ENCODE measurements around the gene B4GALNT4.
"Not testable (repeated sequence)": the region's sequence is repeated elsewhere in the genome, so short reads cannot be mapped to it uniquely, and the experiment has no call there.

Gene B4GALNT4, protein sequence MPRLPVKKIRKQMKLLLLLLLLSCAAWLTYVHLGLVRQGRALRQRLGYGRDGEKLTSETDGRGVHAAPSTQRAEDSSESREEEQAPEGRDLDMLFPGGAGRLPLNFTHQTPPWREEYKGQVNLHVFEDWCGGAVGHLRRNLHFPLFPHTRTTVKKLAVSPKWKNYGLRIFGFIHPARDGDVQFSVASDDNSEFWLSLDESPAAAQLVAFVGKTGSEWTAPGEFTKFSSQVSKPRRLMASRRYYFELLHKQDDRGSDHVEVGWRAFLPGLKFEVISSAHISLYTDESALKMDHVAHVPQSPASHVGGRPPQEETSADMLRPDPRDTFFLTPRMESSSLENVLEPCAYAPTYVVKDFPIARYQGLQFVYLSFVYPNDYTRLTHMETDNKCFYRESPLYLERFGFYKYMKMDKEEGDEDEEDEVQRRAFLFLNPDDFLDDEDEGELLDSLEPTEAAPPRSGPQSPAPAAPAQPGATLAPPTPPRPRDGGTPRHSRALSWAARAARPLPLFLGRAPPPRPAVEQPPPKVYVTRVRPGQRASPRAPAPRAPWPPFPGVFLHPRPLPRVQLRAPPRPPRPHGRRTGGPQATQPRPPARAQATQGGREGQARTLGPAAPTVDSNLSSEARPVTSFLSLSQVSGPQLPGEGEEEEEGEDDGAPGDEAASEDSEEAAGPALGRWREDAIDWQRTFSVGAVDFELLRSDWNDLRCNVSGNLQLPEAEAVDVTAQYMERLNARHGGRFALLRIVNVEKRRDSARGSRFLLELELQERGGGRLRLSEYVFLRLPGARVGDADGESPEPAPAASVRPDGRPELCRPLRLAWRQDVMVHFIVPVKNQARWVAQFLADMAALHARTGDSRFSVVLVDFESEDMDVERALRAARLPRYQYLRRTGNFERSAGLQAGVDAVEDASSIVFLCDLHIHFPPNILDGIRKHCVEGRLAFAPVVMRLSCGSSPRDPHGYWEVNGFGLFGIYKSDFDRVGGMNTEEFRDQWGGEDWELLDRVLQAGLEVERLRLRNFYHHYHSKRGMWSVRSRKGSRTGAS

DNA sequence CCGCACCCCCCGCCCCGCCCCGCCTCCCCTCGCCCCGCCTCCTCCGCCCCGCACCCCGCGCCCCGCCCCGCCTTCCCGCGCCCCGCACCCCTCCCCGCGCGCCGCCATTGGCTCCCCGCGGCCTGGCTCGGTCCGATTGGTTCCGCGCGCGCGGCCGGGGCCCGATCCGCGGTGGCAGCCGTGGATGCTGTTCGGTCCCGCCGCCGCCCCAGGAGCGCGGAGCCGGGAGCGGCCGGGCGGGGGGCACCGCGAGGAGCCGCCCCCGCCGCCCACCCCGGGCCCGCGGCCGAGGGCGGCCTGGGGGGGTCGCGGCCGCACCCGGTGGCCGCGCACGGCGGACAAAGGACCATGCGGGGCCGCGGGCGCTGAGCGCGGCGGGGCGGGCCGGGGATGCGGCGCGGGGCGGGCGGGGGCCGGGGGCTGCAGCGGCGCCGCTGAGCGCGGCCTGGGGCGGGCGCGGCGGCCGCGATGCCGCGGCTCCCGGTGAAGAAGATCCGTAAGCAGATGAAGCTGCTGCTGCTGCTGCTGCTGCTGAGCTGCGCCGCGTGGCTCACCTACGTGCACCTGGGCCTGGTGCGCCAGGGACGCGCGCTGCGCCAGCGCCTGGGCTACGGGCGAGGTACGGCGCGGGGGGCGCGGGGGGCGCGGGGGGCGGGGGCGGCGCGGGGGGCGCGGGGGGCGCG, at the start of gene B4GALNT4:
Gene B4GALNT4, plus strand, starts transcription at position 164 of the 683 bp plus-strand sequence. Its CDS starts 305 bp downstream, at position 469.
- H3K4me3 ChIP-seq (ENCODE audit: low read depth, low read length): peak within 1 kb of the TSS; percentile 54

DNA sequence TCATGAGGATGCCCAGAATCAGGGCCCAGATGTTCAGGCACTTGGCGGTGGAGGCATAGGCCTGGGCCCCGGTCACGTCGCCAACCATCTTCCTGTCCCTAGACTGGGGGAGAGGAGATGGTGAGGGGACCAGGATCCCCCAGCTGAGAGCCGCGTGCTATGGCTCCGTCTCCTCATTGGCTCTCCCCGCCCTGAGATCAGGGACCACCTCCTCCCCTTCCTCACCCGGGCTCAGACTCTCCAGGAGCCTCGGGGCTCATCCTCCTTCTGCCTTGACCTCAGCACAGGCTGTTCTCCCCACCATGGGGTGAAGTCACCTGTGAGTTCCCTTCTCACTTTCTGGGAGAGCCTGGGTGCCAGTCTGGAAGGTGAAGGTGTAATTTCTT, 49.4 kb upstream of the B4GALNT4 start:
- H3K4me3 ChIP-seq (ENCODE audit: low read depth, low read length): peak overlapping the region; percentile 6

DNA sequence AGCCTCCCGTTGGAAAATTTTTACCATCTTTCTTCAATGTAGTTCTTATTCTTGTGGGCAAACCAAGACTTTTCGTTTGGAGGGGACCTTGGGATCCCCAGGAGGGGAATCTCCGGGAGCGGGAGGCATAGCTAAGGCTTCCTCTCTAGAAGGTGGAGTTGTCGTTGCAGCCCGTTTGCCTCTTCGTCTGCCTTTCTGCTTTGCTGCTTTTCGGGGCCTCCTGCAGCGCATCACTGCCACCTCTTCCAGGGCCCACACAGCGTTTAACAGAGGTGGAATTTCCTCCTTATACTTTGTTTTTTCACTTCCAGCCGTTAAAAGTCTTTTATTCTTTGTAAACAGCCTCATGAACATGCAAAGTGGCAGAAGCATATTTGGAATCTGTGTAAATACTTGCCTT, 45.1 kb upstream of the B4GALNT4 start:
- H3K4me3 ChIP-seq (ENCODE audit: low read depth, low read length): no peak overlapping the region

DNA sequence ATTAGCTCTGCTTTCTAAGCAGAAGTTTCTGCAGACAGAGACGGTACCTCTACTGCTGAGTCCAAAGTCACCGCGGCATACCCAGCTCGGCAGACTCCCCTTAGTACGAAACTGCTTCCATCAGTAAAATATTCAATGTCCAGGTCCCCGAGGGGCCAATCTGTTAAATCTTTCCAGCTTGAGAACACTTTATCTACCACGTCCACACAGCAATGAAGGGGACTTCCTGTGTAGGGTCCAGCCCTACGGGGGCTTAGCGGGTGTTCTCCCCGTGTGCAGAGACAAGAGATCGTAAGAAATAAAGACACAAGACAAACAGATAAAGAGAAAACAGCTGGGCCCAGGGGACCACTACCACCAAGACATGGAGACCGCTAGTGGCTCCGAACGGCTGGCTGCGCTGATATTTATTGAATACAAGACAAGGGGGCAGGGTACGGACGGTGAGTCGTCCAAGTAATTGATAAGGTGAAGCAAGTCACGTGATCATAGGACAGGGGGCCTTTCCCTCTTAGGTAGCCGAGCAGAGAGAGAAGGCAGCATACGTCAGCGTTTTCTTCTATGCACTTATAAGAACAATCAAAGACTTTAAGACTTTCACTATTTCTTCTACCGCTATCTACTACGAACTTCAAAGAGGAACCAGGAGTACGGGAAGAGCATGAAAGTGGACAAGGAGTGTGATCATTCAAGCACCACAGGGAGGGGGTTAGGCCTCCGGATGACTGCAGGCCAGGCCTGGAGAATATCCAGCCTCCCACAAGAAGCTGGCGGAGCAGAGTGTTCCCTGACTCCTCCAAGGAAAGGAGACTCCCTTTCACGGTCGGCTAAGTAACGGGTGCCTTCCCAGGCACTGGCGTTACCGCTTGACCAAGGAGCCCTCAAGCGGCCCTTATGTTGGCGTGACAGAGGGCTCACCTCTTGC, 44.4 kb upstream of the B4GALNT4 start:
- not testable (repeated sequence) for H3K4me3 ChIP-seq (ENCODE audit: low read depth, low read length)

DNA sequence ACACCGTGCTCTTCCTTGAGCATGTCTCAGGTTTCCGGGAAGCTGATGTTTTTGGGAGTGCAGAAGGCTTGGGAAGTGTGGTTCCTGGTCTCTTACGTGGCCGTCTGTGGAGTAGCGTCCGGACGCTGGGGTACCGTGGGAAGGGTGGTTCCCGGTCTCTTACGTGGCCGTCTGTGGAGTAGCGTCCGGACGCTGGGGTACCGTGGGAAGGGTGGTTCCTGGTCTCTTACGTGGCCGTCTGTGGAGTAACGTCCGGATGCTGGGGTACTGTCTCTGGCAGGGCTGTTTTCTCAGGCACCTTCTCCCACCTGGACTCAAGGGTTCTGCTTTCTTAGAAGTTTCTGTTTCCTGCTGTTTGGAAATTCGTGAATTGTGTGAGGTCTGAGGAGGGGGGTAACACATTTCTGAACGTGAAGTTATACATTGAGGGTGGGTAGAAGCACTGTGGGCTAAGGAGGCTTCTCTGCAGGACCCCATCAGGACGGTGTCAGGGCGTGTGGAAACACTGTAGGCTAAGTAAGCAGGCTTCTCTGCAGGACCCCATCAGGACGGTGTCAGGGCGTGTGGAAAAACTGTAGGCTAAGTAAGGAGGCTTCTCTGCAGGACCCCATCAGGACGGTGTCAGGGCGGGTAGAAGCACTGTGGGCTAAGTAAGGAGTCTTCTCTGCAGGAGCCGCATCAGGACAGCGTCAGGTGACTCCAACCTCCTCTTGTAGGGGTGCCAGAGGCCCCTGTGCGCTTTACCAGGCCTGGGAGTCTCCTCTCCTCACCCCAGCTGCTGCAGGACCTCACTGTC, 43.3 kb upstream of the B4GALNT4 start:
- H3K4me3 ChIP-seq (ENCODE audit: low read depth, low read length): no peak overlapping the region

DNA sequence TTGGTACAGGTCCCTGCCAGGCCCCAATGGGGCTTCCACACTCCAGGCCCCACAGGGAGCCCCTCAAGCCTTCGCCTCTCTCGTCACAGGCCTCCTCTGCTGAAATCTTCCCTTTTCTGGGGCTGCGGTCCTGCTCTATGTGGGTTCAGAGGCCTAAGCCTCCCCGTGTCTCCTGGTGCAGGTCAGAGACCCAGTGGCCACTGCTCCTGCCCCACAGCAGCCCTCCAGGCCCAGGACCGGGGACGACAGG, 42.8 kb upstream of the B4GALNT4 start:
- no peak overlapping the region for H3K4me3 ChIP-seq (ENCODE audit: low read depth, low read length)

DNA sequence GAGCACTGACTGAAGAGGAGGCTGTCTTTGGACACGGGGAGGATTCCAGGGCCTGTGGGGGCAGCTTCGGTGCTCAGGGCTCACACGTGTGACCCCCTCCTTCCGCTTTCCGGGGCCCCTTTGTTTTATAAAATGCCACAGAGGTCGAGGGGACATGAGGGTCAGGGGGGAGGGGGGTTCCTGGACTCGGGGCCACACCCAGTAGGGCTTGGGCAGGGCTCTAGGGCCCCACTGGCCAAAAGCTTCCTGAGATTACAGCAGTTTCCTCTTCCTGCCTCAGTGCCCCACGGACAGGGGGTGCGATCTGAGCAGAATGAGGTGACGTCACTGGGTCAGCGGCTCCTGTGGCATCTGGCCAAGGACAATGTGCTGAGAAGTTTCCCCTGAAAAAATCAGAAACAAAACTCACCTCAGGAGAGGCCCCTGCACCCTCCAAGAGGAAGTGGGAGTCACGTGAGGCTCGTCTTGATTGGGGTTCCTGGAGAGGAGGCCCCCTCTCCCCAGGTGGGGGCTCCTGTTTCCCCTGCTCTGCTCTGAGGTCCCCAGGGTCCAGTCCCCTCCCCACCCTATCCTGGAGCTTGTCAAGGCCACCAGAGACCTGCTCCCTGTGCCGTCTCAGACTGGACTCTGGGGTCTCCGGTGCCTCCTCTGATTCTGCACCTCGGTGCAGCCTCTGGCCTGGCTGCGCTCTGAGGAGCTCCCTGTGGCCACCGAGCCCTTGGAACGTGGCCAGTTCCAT, 42.3 kb upstream of the B4GALNT4 start:
- no peak overlapping the region for H3K4me3 ChIP-seq (ENCODE audit: low read depth, low read length)

DNA sequence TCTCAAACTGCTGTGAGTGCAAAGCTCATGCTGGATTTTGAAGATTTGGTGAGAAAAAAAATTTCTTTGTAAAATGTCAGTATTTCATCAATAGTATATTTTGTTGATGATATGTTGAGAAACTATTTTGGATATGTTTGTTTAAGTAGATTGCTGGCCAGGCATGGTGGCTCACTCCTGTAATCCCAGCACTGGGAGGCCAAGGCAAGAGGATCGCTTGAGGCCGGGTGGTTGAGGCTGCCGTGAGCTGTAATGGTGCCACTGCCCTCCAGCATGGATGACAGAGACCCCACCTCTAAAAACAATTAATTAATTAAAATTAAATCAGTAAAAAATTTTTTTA, 41.7 kb upstream of the B4GALNT4 start:
- H3K4me3 ChIP-seq (ENCODE audit: low read depth, low read length): no peak overlapping the region

DNA sequence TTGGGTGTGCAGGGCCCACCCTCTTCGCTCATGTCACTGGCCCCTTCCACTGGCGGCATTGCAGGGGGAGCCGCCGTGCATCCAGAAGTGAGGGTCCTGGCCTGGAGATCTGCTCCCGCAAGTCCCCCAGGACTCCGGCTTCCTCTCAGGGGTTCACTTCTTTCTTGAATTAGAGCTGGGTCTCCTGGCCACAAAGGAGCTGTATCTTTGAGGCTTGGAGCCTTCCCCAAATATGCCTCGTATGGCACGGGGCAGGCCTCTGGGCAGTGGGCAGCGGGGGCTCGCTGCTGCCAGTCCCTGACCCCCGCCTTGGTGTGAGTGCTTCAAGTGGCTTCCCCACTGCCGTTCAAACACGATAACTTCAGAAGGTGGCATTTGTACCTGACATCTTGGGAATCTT, 41.3 kb upstream of the B4GALNT4 start:
- H3K4me3 ChIP-seq (ENCODE audit: low read depth, low read length): no peak overlapping the region

DNA sequence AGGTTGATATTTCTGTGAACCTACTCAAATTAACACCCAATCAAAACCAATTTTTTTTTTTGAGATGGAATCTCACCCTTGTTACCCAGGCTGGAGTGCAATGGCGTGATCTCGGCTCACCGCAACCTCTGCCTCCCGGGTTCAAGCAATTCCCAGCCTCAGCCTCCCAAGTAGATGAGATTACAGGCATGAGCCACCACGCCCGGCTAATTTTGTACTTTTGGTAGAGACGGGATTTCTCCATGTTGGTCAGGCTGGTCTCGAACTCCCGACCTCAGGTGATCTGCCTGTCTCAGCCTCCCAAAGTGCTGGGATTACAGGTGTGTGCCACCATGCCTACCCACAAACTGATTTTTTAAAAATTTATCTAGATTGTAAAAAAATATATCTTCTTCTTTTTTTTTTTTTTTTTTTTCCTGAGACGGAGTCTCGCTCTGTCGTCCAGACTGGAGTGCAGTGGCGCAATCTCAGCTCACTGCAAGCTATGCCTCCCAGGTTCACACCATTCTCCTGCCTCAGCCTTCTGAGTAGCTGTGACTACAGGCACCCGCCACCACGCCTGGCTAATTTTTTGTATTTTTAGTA, 40.7 kb upstream of the B4GALNT4 start:
- H3K4me3 ChIP-seq (ENCODE audit: low read depth, low read length): not testable (repeated sequence)

DNA sequence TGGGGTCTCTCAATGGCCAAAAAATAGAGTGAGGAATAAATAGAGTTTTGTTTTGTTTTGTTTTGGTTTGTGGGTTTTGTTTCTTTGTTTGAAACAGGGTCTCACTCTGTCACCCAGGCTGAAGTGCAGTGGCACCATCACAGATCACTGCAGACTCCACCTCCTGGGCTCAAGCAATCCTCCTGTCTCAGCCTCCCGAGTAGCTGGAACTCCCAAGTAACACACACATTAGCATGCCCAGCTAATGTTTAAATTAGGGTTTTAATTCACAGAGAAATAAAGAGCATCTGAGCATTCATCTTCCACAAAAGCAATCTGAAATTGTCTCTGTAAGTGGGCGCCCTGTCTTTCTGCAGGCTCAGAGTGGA, 39.4 kb upstream of the B4GALNT4 start:
- no peak overlapping the region for H3K4me3 ChIP-seq (ENCODE audit: low read depth, low read length)

DNA sequence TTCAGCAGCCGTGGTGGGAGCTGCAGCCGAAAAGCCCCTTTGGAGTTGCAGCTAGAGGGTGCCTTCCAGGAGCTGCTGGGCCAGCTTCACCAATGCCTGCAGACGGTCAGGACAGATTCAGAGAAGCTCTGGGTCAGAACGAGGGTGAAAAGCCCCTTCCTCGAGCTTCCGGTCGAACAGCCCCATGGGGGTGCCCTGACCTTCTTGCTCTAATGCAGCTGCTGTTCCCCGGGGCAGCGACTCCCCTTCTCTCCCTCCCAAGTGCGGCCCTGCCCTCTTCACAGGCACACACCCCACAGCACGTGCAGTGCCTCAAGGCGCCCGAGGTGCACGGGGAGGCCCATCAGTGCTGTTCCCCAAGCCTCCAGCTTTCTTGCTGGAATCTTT, 39.0 kb upstream of the B4GALNT4 start:
- no peak overlapping the region for H3K4me3 ChIP-seq (ENCODE audit: low read depth, low read length)

DNA sequence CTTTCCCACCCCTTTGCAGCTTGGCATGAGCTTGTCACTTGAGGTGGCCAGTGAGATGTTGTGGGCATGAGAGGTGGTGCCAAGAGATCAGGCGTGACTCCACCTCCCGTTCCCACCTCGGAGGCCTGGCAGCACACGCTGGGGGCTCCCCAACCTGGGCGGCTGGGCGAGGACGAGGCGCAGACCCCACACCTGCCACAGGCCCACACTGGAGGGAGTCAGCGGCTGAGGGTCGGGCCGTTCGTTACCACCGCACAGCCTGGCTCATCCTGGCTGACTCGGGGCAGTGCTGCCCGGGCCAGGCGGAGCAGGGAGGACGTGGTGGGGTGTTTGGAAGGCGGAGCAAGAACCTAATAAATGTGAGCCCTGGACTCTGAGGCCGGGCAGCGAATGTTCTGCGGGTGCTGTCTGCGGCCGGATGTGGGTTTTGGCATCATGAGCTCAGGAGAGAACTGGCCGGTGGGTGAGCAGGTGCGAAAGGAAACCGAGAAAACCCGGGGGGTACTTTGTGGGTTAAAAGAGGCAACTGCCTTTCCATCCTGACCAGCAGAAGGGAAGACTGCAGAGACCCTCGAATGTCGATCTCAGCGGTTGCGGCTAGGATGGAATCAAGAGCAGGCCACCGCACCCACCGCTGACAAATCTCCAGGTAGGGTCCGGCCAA, 38.5 kb upstream of the B4GALNT4 start:
- no peak overlapping the region for H3K4me3 ChIP-seq (ENCODE audit: low read depth, low read length)

DNA sequence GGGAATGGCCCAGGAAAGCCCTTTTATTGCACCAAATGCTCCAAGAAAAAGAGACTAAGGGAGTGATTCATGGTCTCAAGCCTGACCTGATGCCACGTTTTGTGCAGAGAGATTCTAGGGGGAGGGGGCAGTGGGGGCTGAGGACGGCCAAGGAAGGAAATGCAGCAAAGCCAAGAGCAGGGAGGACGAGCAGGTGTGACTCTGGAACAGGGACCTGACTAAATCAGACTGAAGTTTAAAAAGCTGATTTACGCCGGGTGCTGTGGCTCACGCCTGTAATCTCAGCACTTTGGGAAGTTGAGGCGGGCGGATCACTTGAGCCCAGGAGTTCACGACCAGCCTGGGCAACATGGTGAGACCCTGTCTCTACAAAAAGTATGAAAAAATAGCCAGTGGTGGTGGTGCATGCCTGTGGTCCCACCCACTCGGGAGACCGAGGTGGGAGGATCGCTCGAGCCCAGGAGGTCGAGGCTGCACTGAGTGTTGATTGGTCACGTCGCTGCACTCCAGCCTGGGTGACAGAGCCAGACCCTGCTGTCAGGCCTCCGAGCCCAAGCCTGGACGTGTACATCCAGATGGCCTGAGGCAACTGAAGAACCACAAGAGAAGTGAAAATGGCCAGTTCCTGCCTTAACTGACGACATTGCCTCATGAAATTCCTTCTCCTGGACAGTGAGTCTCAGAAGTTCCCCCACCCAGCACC, 37.8 kb upstream of the B4GALNT4 start:
- H3K4me3 ChIP-seq (ENCODE audit: low read depth, low read length): no peak overlapping the region

DNA sequence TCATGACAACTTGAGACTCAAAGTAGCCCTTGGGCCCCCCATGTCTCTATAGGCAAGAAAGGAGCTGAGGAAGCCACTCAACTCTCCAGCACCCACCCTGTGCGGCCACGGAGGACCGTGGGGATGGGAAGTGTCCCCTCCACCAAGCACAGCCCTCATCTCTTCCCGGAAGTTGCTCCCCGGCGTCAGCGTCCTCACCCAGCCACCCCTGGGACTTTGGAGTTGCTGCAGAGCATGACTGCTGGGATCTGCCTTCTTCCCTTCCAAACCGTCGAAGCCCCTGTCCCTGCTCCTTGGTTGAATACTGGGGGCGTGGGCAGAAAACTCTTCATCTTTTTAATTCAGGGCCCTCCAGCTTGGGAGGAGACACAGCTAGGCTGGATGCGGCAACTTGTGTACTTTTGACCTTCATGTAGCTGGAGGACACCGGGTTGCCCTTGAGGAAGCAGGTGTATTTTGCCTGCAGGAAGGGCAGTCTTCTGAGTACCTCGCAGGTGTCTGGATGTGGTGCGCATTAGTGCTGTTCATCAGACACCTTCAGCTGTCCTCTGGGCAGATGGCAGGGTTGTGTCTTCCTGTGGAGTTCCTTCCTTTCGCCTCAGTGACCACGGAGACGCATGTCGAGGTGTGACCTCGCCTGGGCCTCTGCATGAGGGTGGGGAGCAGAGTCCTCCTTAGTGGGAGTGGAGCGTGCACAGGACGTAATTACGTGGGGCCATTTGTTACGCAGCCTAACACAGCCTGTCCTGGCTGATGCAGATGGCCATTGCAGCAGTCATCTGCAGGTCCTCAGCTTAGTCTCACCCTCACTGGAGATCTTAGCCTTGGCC, 36.4 kb upstream of the B4GALNT4 start:
- H3K4me3 ChIP-seq (ENCODE audit: low read depth, low read length): no peak overlapping the region

DNA sequence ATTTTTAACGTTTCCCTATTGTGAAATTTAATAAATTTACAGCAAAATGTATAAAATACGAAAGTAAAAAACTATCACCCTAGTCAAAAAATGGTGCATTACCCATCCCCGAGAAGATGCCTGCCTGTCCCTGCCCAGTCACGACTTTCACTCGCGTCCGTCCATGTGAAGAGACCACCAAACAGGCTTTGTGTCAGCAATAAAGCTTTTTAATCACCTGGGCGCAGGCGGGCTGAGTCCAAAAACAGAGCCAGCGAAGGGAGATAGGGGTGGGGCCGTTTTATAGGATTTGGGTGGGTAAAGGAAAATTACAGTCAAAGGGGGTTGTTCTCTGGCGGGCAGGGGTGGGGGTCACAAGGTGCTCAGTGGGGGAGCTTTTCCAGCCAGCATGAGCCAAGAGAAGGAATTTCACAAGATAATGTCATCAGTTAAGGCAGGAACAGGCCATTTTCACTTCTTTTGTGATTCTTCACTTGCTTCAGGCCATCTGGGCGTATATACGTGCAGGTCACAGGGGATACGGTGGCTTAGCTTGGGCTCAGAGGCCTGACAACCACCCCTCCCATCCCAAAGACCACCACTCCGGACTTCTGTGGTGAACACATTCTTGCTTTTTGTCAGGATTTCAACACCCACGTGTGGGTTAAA, 35.6 kb upstream of the B4GALNT4 start:
- H3K4me3 ChIP-seq (ENCODE audit: low read depth, low read length): not testable (repeated sequence)
